Activated T-cell treated with anti-CD3 and anti-CD28 coated beads for 48 hours (primary cell): ENCODE measurements around the gene ACSF3.

ENCODE experiments used
- DNase-seq: peaks from one replicate; pipeline ENCODE4 v3.0.0-alpha.2; 2020; ENCODE audit warnings: low read depth

The ACSF3 gene

GRCh38 chr16:89095491-89095951, 1.9 kb downstream of the ACSF3 start:
- DNase-seq, result no peak

DNA sequence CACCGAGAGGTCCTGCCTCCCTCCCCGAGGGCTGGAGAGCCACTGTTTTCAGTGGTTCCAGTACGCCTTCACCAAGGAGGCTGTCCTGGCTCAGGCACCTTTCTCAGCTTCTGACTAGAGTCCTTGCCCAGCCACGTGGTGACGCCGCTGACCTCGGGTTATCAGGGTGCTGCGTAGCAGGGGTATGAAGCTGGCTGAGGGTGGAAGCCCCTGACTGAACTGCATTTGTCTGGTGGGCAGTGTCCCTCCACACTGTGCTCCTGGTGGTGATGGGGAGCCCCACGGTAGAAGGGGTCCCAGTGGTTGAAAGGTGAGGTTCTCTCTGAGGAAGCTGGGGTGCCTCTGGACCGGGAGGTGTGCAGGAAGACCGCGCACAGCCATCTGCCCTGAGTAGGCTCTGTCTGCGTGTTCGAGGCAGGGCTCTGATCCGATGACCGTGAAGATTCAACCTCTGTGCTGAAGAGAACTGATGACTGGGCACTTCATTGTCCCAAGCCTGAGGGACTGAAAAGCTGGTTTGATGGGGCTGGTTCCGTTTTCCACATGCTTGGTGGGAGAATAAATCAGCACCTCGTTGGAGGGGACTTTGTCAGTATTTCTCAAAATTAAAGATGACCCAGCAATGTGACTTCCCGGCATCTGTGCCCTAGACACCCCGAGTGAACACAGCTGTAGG, 2.5 kb downstream of the ACSF3 start:
- no peak for DNase-seq

DNA sequence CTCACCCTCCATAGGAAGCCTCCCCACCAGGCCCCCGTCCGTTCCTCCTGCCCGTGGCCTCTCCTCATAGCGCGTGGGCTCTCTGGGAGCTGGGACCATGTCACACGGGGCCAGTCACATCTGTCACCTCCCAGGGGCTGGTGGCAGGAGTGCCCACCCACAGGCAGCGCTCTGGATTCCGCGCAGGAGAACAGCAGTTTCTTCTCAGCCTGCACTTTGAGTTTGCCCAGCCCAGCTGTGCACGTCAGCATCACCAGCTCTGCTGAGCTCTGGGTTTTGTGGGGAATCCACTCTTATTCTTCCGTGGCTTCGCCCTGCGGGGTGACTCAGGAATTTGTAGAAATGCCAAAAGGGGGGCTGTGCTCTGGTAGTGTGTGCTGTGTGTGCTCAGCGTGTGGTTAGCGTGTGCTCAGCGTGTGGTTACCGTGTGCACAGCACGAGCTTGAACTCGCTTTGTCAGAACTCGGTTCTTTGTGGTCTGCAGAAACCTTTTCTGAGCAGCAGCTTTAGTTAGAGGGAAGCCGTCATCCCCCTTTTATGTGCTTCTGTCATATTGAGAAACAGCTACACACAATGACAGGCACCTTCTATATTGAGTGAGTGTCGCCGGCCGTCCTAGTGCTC, 3.2 kb downstream of the ACSF3 start:
- peak; percentile 61 for DNase-seq

DNA sequence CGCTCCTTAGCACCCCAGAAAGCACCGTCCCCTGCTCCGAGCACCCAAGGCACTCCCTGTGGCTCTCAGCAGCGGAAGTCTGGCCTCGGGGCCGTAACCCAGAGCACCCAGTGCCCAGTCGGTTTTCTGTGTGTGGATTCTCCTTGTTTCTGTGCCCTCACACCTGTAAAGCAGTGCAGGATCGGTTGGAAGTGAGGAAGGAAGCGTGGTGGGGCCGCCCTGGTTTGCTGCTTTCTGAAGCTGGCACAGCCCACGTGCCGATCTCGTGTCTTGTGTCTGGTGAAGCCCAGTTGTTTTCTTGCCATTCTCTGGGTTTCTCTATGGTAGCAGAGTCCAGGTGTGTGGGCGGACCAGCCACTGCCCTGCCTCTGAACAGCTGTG, 3.7 kb downstream of the ACSF3 start:
- DNase-seq, result no peak

- no peak for DNase-seq
These were observed 5.2 kb downstream of the ACSF3 start for GRCh38 chr16:89098767-89099430.

DNA sequence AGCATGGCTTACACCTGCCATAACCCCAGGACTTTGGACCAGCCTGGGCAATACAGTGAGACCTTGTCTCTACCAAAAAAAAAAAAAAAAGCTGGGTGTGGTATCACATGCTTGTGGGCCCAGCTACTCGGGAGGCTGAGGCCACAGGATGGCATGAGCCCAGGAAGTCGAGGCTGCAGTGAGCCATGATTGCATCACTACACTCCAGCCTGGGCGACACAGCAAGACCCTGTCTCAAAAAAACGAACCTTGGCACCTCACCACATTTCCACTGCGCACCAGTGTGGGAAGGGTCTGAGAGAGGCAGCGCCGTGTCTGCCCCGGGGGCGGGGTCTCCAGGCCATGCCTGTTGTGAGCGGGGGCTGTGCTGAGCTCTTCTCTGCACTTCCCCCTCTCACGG, 6.3 kb downstream of the ACSF3 start:
- DNase-seq, result no peak

DNA sequence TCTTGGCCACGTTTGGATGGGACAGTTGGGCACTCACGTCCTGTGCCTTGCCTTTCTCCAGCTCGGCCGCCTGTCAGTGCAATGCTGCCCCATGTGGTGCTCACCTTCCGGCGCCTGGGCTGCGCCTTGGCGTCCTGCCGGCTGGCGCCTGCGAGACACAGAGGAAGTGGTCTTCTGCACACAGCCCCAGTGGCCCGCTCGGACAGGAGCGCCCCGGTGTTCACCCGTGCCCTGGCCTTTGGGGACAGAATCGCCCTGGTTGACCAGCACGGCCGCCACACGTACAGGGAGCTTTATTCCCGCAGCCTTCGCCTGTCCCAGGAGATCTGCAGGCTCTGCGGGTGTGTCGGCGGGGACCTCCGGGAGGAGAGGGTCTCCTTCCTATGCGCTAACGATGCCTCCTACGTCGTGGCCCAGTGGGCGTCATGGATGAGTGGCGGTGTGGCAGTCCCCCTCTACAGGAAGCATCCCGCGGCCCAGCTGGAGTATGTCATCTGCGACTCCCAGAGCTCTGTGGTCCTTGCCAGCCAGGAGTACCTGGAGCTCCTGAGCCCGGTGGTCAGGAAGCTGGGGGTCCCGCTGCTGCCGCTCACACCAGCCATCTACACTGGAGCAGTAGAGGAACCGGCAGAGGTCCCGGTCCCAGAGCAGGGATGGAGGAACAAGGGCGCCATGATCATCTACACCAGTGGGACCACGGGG, 7.1 kb downstream of the ACSF3 start:
- DNase-seq, result no peak

DNA sequence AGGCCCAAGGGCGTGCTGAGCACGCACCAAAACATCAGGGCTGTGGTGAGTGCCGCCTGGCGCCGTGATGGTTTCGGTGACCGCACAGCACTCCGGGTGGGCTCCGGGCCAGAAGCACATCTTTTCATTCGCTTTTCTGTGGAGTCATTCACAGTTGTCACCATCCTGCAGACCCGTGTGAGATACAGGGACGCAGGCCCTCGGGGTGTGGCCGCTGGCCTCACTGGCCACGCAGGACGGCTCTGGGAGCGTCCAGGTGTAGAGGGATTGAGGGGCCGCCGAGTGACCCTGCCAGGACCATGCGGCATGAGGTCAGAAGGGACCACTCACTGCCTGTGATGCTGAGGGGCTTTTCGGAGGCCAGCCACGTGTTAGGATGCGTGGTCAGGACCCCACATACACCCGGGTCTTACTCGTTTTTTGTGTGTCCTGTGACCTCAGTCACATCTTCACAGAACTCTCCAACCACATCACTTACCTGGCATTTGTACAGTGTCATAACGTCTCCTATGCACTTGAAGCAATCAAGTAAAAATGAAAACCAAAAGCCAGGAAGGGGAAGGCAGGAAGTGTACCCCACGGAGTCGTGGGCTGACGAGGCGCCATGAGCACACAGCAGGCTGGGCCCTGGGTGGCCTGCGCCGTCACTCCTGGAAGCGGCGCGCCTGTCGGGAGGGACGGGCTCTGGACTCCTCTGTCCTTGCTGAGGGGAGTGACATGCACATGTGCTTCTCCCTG, 7.8 kb downstream of the ACSF3 start:
- no peak for DNase-seq

DNA sequence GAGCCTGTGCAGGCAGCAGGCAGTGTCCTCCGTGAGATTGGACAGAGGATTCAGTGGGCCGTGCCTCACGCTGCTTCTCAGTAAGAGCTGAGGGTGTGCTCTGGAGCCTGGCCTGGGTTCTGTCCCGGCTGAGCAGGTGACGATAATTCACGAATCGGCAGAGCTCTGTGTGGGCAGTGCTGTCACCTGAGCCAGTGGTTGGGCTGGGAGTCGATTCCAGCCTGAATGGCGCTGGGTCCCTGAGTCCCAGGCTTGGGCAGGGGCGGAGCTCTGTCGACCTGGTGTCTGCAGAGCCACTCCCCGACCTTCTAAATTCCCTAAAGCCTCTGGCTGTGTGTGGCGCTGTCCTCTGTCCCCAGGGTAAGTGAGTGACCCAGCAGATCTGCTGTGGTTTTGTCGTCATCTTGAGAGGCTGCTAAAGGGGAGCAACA, 8.4 kb downstream of the ACSF3 start:
- no peak for DNase-seq

GRCh38 chr16:89102481-89103073, 8.9 kb downstream of the ACSF3 start:
- no peak for DNase-seq

DNA sequence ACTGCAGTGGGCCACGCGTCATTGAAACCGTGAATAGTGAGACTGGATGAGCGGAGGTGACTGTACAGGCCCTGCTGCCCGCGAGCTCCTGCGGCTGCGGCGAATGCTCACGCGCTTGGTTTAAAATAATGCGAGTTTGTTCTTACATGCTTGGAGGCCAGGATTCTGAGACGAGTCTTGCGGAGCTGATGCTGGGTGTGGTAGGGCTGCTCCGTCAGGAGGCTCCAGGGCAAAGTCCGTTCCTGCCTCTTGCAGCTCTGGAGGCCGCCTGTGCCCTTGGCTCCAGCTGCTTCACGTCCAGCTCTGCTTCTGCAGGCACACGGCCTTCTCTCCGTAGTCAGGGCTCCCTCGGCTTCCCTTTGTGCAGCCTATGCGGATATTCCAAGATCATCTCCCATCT, 9.5 kb downstream of the ACSF3 start:
- no peak for DNase-seq

DNA sequence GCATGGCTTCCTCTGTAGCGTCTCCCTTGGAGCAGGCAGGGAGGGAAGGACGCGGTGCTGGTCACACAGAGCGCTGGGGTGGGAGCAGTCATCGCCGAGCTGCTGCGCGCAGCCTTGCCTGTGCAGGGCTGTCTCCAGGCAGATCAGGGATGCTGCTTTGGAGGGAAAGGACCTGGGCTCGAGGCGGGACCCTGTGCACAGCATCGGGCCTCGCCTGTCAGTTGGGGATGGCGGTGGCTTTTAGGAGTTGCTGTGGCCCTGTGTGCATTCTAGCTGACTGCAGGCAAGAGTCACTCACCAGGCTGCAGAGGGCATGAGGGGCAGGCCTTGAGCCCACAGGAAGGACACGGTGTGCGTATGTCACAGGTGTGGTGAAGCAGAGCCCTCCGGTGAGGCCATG, 10.1 kb downstream of the ACSF3 start:
- DNase-seq, result no peak

DNA sequence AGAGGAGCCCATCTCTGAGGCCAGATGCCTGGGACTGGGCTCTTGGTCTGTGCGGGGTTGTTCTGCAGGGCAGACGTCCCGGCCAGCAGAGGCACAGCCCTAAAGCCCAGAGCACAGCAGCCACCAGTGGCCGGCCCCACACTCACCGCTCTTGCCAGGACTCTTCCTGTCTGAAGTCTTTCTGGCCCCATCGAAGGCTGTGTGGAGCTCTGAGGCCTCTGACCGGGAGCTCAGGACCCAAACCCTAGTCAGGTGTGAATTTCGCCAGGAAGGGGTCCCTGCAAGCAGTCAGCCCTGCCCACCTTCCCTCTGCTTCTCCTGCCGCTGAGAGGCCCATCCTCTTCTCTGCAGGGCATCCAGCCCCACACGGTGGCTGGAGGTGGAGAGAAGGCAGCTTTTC, 10.7 kb downstream of the ACSF3 start:
- no peak for DNase-seq

- DNase-seq, result no peak
These were observed 11.4 kb downstream of the ACSF3 start for GRCh38 chr16:89104930-89105571.

DNA sequence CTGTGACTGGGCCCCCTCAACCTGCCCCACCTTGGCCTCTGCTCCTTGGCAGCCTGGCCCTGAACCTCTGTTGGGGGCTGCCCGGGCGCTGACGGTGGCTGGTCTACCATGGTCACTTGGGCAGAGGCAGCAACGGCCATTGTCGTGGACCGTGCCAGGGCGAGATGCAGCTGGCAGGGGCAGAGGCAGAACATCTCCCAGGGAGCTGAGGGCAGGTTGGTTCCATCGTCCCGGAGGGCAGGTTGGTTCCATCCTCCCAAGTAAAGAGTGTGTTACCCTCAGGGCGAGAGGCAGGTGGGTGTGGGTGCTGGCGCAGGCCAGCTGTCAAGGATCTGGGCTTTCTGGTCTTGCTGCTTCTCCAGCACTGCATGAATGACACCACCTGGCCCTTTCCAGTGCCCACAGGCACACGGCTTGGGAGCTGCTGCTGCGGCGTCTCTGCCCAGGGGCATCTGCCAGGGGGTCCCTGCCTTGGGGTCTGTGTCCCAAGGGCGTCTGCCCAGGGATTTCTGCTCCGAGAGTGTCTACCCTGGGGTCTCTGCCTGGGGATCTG, 12.0 kb downstream of the ACSF3 start:
- DNase-seq, result no peak

DNA sequence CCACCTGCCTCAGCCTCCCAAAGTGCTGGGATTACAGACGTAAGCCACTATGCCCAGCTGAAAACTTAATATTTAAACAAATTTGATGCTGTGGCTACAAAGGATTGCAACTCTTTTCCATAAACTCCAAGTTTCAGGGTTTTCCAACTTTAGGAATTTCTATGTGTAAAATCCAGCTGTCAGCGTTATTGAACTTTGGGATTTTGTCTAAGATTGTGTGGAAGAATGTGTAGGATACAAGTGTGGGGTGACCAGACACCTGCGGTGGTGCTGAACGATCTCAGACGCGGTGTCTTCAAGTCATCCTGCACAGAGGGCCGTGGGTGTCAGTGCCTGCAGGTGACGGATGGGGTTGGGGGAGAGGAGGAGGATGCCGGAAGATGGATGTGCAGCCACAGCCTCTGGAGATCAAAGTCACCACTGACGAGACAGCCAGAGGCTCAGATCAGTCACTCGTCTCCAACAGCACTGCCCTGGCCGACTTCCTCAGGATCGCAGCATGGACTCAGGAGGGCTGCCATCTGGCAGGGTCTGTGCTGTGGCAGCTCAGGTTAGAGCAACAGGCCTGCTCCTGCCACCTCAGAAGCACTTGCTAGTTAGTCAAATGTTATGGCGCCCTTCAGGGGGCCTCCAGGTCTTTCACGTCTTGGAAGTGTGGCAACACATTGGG, 13.0 kb downstream of the ACSF3 start:
- no peak for DNase-seq

GRCh38 chr16:89107203-89107582, 13.5 kb downstream of the ACSF3 start:
- DNase-seq, result no peak

DNA sequence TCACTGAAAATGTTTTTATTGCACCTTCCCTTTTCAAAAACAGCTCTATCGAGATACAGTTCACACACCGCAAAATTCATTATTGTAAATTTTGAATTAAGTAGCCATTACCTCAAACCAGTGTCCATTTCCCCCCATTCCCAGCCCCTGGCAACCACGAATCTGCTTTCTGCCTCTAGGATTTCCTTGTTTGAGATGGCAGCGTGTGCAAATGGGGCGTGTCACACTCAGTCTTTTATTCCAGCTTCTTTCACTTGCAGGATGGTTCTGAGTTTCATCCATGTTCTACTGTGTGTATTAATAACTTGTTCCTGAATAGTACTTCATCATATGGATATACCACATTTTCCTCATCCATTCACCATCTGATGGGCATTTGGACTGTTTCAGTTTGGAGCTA, 14.8 kb downstream of the ACSF3 start:
- no peak for DNase-seq

GRCh38 chr16:89110641-89111040, 17.0 kb downstream of the ACSF3 start:
- DNase-seq, result no peak

GRCh38 chr16:89111263-89111662, 17.6 kb downstream of the ACSF3 start:
- no peak for DNase-seq
